Measurements from ENCODE around the gene CYTH3.
"Not testable (repeated sequence)": the region's sequence is repeated elsewhere in the genome, so short reads cannot be mapped to it uniquely, and the experiment has no call there.

The CYTH3 gene

DNA sequence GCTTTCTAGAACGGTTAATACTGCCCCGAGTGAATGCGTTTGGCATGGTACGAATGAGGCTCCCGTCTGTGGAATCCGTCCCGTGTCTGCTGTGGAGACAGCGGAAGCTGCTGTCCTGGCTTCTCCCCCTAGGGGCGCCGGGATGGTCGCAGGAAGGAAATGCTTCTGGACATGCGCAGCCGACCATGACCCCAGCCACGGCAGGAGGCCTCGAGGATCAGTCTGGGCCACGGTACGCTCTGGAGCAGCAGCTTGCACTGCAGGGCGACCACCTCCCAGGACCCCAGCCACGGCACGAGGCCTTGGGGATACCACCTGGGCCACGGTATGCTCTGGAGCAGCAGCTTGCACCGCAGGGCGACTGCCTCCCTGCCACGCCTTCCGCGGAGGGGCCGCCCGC, 107.9 kb downstream of the CYTH3 start:
- no peak for DNase-seq

GRCh38 chr7:6164010-6164409, 108.4 kb downstream of the CYTH3 start:
- no peak for DNase-seq

- no peak for DNase-seq
Observed at GRCh38 chr7:6163402-6163801, 109.0 kb downstream of the CYTH3 start.

- no peak for DNase-seq
Observed at GRCh38 chr7:6162650-6163366, 109.6 kb downstream of the CYTH3 start.

- DNase-seq: no peak
Observed at GRCh38 chr7:6162331-6162620, 110.1 kb downstream of the CYTH3 start.

DNA sequence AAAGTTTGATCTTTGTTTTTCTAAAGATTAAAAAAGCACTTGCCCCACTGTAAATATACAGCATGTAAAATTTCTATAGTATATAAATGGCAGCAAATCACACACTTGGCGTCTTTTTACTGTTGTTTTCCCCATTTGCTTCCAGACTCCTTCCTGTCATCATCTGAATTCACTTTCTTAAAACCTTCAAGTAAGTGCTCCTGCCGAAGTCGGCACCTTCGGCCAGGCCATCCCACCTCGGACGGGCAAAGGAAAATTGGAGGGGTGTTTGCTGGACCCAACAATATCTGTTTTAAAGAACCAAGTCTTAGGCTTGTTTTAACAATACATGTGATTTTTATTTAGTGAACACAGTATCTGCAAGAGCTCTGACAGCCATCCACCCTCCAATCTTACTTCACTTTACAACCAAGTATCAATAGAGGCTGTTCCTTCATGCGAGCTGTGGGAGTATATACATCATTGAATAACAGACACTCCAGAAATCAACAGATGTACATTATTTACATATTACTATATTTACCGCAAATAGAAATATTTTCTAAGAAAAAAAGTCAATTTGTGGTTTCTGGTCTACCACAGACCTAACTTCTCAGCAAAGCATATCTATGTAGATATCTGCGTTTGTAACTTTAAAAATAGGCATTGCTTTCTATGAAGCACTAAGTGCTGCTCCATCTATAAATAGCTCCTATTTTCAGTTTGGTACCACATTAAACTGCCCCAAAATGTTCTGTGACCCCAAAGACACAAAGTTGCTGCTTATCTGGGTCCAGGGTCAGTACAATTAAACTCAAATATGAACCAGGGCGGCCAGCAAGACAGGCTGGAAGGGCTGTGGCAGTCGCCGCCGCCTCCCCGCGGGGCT, 110.7 kb downstream of the CYTH3 start:
- DNase-seq: no peak

DNA sequence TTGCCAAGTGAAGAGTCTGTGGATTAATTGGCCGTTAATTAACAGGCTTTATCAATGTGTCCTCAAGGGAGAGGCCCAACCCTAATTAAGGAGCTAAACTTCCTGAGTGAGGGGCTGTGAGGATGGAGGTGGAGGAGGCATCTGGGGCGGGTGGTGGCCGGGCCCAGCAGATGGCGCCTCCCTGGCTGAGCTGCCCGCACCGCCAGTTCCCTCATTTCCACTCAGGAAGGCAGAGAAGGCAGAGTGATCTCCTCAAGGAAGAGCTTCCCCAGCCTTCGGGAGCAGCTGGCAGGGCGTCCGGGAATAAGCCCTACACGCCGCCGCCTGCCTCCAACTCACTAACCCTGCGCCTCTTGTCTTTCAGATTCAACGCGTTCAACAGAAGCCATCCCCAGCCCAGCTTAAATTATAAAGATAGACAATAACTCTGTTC, 112.2 kb downstream of the CYTH3 start:
- DNase-seq: no peak

- no peak for DNase-seq
Observed at GRCh38 chr7:6159524-6160031, 112.8 kb downstream of the CYTH3 start.

GRCh38 chr7:6159097-6159483, 113.3 kb downstream of the CYTH3 start:
- DNase-seq: no peak

- no peak for DNase-seq
Observed at GRCh38 chr7:6158424-6159096, 113.9 kb downstream of the CYTH3 start.

DNA sequence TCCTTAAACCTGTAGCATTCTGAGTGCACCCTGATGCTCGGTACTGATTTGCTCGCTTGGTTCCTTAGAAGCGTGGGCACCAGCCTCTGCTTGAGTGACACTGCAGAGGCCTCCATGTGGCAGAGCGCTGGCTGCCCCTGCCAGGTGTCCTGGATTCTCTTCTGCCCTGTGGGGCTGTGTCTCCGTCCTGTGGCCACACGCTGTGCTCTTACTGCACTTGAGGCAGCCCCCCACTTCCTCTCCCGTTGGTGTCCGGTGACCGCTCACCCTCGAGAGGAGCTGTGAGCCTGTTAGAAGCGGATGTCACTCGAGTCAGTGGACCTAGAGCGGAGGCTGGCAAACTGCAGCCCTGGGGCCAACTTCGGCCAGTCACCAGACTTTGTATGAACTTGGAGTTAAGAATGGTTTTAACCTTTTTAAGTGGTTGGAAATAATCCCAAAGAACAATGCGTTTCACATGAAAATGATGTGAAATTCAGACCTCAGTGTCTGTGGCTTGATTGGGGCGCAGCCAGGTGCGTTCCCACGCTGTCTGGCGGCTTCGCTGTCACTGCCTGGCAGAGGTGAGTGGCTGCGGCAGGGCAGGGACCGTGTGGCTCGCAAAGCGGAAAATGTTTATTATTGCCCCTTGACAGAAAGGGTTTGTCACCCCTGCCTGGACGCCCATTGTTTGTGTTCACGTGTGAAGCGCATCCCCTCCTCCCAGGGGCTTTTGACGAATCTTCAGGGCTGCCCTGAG, 114.6 kb downstream of the CYTH3 start:
- no peak for DNase-seq

- no peak for DNase-seq
Observed at GRCh38 chr7:6156734-6157133, 115.7 kb downstream of the CYTH3 start.

- no peak for DNase-seq
Observed at GRCh38 chr7:6155596-6155995, 116.8 kb downstream of the CYTH3 start.

- DNase-seq: no peak
Observed at GRCh38 chr7:6154542-6155404, 117.7 kb downstream of the CYTH3 start.

GRCh38 chr7:6153646-6154541, 118.5 kb downstream of the CYTH3 start:
- DNase-seq: no peak

DNA sequence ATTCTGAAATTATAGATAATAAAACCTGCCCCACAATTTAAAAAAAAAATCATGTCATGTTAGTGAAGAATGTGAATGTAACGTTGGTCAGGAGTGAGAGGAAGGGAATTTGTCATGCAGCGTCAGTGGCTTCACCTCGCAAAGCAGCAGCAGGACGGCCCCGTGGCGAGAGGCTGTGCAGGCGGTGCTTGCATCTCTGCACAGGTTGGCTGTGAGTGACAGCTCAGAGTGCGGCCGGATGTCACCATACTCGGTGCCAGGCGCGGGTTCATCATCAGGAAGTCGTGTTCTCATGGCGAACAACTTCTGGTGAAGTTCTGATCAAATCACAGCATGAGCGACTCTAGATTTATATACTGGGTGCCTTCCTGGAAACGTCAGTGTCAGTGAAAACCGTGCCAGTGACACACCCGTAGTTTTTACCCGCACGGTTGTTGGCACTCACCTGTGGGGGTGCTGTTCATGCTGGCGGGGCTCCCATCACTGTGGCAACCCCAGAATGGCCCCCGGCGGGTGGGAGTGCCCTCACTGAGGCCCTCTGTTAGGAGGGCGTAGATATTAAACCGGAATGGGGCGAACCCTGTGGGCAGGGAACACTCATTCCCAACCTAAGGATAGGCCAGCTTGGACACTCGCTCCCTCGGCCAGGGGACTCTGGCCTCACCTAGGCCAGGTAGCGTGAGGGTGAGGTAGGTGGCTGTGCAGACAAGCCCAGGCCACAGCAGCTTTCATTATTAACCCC, 120.3 kb downstream of the CYTH3 start:
- no peak for DNase-seq

- not testable (repeated sequence) for DNase-seq
Observed at GRCh38 chr7:6151527-6151926, 120.9 kb downstream of the CYTH3 start.

DNA sequence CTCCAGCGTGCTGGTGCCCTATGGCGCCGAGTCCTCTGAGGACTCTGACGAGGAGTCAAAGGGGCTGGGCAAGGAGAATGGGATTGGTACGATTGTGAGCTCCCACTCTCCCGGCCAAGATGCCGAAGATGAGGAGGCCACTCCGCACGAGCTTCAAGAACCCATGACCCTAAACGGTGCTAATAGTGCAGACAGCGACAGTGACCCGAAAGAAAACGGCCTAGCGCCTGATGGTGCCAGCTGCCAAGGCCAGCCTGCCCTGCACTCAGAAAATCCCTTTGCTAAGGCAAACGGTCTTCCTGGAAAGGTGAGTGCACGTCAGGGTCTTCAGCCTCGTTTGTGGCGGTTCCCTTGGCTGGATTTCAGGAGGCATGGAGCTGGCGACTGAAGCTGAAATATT, 122.4 kb downstream of the CYTH3 start:
- no peak for DNase-seq

- no peak for DNase-seq
Observed at GRCh38 chr7:6148724-6149360, 123.6 kb downstream of the CYTH3 start.

DNA sequence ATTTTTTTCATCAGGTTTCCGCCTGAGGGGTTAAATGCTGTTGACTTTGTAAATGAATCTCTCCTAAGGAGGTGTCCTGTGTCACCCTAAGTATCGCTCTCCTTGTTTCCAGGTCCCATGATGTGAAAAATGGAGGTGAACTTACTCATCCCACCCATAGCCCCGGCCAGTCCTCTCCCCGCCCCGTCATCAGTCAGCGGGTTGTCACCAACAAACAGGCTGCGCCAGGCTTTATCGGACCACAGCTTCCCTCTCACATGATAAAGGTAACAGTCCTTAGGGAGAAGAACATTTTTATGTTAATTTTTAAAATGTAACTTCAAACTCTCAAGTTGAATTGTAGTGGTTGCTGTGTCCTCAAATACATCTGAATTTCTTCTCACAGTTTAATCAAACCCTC, 124.8 kb downstream of the CYTH3 start:
- DNase-seq: no peak

All from GOT3 (cell line).